Gastrocnemius medialis (tissue), 4 donors: ENCODE measurements around the gene CDK5RAP3.

Source experiments
- CTCF ChIP-seq, 5 experiments: fragments of 450-650 bp in 3 of 5; fragments of 200-600 bp in 2 of 5; sonication (generic) in 2 of 5; IDR thresholded peaks in 4 of 5; conservative IDR thresholded peaks in 1 of 5; 1 replicate in 4 of 5; 2 replicates in 1 of 5; pipeline ENCODE4 v1.5.1; 2016 to 2019; ENCODE audit warnings: antibody characterized with exemption in 5 of 5, mild to moderate bottlenecking in 3 of 5, moderate library complexity in 3 of 5
- POLR2A ChIP-seq, 2 donors: fragments of 450-650 bp; IDR thresholded peaks; one replicate each; pipeline ENCODE4 v1.6.1; 2017; ENCODE audit warnings: antibody characterized with exemption in 2 of 2, mild to moderate bottlenecking in 2 of 2, moderate library complexity in 2 of 2

- TF ChIP-seq CTCF (IDR thresholded peaks at IDR 0.05 in 4 of 5, conservative IDR thresholded peaks at IDR 0.05 in 1 of 5) (no peak), POLR2A (IDR thresholded peaks at IDR 0.05) (no peak)
Measured at GRCh38 chr17:48021934-48022333, 51.0 kb downstream of the CDK5RAP3 start.
